AG04450 (cell line): ENCODE measurements around the gene KCNK16. TPM values are rescaled to one million over a fixed set of nuclear protein-coding genes. Genes with fewer than 3 reads are reported as not detected.

Source experiments
- CTCF ChIA-PET: fragments of 300-600, 350-600 bp; formaldehyde crosslinking; extraction: SDS; loops from one replicate; lab custom pipeline; 2022; ENCODE audit warnings: antibody characterized with exemption, inconsistent platforms; lab: Charles Lee
- POLR2A ChIA-PET: fragments of 350-600 bp; formaldehyde crosslinking; extraction: SDS; loops from one replicate; lab custom pipeline; 2021; ENCODE audit warnings: antibody characterized with exemption, inconsistent platforms; lab: Yijun Ruan, JAX
- DNase-seq: peaks from one replicate; pipeline ENCODE4 v3.0.0-alpha.2; 2011; ENCODE audit warnings: low read depth, low spot score
- H3K27ac ChIP-seq: one replicate; pipeline ENCODE4 v1.5.1; 2012; ENCODE audit warnings: low read depth, low read length, control low read depth
- H3K27me3 ChIP-seq: one replicate; pipeline ENCODE4 v1.6.0; 2012; ENCODE audit warnings: low read length; ENCODE audit not compliant: control insufficient read depth, insufficient read depth
- H3K4me3 ChIP-seq: 2 replicates; pipeline ENCODE4 v1.5.1; 2011; ENCODE audit warnings: mild to moderate bottlenecking, low read depth, low read length, control low read depth
- H3K9me3 ChIP-seq: 2 replicates; pipeline ENCODE4 v1.5.1; 2012; ENCODE audit warnings: low read length; ENCODE audit not compliant: control insufficient read depth, insufficient read depth
- polyA plus RNA-seq: library from polyadenylated mRNA; depleted of rRNA; stranded (reverse); fragments of >200 nt; gene quantifications from 2 replicates; pipeline ENCODE4 v1.2.3, GENCODE V29; 2011
- TF ChIP-seq, protein P1 (sequence below): IDR thresholded peaks from 2 replicates; pipeline ENCODE4 v1.5.1; 2011; ENCODE audit warnings: low read depth, low read length, control low read depth, inconsistent platforms

Gene KCNK16
- polyA plus RNA-seq, 1 experiment, result not detected

DNA sequence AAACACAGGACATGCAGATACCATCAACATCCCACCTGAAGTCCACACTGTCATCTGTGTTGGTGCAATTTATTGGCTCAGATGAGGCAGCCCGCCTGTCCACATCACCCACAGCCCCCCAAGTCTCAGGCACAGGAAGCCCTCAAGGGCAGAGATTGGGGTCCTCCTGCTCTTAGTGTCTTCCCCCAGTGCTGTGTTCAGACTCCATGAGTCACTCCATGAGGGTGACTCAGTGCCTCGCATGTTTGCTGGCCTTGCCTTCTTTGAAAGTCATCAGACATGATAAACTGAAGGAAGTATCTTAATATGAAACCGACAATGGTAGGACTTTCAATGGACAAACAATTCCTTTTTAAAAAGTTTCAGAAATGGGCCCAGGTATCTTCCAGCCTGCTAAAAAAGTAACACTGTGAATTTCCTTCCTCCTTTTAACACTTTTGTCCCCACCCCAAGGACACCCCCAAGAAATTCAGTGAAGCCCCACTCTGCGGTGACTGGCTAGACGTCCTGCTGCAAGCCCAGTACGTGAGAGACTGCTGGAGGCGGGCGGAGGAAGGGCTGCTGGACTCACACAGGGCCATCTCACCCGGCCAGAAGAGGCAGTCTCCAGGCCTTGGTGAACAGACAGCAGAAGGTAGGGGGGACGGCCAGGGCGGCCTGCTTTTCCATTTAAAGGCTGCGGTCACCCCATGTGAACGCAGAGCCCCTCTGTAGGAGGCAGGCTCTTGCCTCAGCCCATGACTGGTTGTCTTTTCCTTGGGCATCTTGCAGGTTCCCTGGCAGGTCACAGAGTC is 43.0 kb upstream of the KCNK16 start:
- Histone ChIP-seq H3K9me3 (no peaks in the 10 kb centered on the region), H3K27me3 (no peaks in the 10 kb centered on the region), H3K27ac (no peak overlapping the region), H3K4me3 (no peak overlapping the region)
- TF ChIP-seq, protein P1, sequence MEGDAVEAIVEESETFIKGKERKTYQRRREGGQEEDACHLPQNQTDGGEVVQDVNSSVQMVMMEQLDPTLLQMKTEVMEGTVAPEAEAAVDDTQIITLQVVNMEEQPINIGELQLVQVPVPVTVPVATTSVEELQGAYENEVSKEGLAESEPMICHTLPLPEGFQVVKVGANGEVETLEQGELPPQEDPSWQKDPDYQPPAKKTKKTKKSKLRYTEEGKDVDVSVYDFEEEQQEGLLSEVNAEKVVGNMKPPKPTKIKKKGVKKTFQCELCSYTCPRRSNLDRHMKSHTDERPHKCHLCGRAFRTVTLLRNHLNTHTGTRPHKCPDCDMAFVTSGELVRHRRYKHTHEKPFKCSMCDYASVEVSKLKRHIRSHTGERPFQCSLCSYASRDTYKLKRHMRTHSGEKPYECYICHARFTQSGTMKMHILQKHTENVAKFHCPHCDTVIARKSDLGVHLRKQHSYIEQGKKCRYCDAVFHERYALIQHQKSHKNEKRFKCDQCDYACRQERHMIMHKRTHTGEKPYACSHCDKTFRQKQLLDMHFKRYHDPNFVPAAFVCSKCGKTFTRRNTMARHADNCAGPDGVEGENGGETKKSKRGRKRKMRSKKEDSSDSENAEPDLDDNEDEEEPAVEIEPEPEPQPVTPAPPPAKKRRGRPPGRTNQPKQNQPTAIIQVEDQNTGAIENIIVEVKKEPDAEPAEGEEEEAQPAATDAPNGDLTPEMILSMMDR, result no peak
- POLR2A ChIA-PET, result no interaction called here
- no peak for DNase-seq
- CTCF ChIA-PET, result interaction anchor here (0.9 to 1.1 kb wide), 2 partner anchors 13 to 1480 kb away, joined by 3 to 4 read pairs; no protein-coding TSS in a partner anchor

DNA sequence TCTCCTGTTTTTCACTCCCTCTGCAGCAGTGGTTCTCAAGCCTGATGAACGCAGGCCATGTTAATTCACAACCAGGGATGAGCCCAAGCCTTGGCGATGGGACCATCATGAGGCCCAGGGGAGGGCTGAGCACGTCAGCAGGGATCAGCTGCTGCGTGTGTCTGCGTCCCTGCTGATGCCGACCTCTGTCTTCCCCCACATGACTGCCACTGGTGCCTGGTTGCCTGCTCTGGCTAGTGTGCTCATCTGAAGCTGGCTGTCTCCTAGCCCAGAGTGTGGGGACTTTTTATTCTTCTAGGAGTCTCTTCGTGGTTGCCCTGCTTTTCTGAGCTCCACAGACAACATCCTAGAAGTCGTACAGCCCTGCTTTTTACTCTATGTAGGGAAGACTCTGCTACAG is 40.8 kb upstream of the KCNK16 start:
- Histone ChIP-seq H3K4me3 (no peak overlapping the region), H3K27ac (no peak overlapping the region), H3K9me3 (no peaks in the 10 kb centered on the region), H3K27me3 (no peaks in the 10 kb centered on the region)
- TF ChIP-seq, protein P1, result no peak
- POLR2A ChIA-PET, result no interaction called here
- no peak for DNase-seq
- CTCF ChIA-PET, result interaction anchor here (1.0 to 4.1 kb wide), 7 partner anchors 15 to 945 kb away, joined by 3 to 27 read pairs (median 4); no protein-coding TSS in a partner anchor

DNA sequence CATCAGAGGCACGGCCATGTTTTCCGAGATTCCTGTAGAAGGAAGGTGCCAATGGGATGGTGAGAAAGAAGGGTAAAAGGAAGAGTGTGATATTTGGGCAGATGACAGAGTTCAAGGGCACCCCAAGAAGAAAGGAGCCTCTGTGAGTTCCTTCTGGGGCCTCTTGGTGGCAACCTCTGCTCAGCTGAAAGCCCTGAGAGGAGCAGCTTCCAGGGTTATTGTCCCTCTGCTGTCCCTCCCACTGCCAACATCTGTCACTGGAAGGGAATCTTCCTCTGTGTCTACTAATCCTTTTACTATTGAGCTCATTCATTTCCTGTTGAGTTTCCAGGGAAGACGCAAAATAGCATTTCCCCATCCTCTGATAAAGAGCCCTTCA is 40.0 kb upstream of the KCNK16 start:
- TF ChIP-seq, protein P1, result no peak
- H3K4me3 ChIP-seq, result no peak overlapping the region
- no peaks in the 10 kb centered on the region for H3K27me3 ChIP-seq
- no peak overlapping the region for H3K27ac ChIP-seq
- ChIA-PET CTCF (interaction anchor here (0.5 to 4.1 kb wide), 12 partner anchors 10 to 1470 kb away, joined by 3 to 27 read pairs (median 4); no protein-coding TSS in a partner anchor), POLR2A (no interaction called here)
- no peak for DNase-seq
- H3K9me3 ChIP-seq, result no peaks in the 10 kb centered on the region

DNA sequence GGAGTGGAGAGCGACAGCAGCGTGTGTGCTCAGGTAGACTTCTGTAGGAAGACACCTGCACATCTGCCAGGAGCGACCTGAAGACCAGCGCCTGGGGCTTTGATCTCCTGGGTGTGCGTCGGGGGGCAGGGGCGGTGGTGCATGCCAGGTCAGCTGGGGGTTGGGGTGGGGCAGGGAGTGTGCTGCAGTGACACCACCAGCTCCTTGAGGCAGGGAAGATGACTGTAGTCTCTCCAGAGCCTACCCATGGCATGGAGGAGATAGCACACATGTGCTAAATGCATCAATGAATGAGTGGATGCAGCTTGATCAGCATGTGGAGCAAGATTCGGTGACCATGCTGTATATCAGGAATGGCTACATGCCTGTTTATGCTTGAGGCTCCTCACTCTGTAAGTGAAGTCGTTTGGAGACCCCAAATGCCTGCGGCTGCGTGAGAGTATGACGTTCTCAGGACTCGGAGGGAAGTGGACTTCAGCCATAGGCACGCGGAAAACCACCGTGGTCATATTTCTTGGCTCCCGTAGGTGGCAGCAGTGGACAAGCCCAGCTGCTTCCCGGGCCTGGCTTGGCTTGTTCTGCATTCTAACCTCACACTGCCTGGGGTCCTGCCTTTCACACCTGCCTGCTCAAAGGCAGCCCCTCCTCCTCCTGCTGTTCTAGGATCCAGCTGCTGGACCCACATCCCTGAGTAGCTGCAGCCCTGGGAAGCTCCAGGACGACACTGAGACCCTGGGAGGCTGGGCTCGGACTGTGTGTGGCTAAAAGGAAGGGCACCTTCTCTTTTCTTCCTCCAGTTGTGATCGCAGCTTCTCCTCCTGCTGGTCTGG is 39.4 kb upstream of the KCNK16 start:
- no peak overlapping the region for H3K4me3 ChIP-seq
- peak; percentile 16 for DNase-seq
- CTCF ChIA-PET, result interaction anchor here (0.5 to 4.1 kb wide), 16 partner anchors 9 to 1471 kb away, joined by 3 to 27 read pairs (median 4); partner anchors contain the start of gene DAAM2
- TF ChIP-seq, protein P1, result peak; percentile 87
- POLR2A ChIA-PET, result no interaction called here
- no peak overlapping the region for H3K27ac ChIP-seq
- H3K9me3 ChIP-seq, result no peaks in the 10 kb centered on the region
- H3K27me3 ChIP-seq, result no peaks in the 10 kb centered on the region
